Measurements from ENCODE around the gene UPF2. TPM values are rescaled to one million over a fixed set of nuclear protein-coding genes. Genes with fewer than 3 reads are reported as not detected.

The UPF2 gene
- total RNA-seq, 2 donors from 2014 or later = 10.6 to 26.0 TPM

DNA sequence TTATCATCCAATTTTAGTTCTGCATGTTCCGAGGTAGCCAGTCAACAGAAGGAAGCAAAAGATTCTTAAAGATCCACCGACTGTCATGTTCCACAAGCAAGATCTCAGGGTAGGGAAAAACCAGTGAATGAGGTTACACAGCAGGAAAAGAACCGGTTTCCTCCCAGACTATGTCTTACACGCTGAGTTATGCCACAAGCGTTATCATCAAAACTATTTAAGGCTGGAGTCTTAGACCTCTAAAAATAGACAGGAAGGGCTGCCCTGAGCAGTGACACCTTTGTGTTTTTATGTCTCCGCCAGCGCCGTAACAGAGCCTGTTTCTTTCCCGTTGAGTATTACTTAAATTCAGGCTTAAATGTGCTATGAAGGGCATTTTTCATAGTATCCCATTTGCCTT is 171.1 kb downstream of the UPF2 start:
- TF ChIP-seq, protein P1, sequence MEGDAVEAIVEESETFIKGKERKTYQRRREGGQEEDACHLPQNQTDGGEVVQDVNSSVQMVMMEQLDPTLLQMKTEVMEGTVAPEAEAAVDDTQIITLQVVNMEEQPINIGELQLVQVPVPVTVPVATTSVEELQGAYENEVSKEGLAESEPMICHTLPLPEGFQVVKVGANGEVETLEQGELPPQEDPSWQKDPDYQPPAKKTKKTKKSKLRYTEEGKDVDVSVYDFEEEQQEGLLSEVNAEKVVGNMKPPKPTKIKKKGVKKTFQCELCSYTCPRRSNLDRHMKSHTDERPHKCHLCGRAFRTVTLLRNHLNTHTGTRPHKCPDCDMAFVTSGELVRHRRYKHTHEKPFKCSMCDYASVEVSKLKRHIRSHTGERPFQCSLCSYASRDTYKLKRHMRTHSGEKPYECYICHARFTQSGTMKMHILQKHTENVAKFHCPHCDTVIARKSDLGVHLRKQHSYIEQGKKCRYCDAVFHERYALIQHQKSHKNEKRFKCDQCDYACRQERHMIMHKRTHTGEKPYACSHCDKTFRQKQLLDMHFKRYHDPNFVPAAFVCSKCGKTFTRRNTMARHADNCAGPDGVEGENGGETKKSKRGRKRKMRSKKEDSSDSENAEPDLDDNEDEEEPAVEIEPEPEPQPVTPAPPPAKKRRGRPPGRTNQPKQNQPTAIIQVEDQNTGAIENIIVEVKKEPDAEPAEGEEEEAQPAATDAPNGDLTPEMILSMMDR (IDR thresholded peaks at IDR 0.05) = no peak
- no peak for DNase-seq (ENCODE audit: low spot score)
- ATAC-seq (ENCODE audit: insufficient number of reproducible peaks, low FRiP score, low read depth) = no peak
- Histone ChIP-seq H3K4me1 (ENCODE audit: control insufficient read depth in 1 of 2, low read depth in 2 of 2) (peaks cover 0 to 30% of the 10 kb centered on the region in 2 donors), H3K4me3 (no peak overlapping the region), H3K9me3 (no peaks in the 10 kb centered on the region), H3K27me3 (replicated peaks; ENCODE audit: insufficient read depth) (no peaks in the 10 kb centered on the region), H3K36me3 (no peaks in the 10 kb centered on the region), H3K27ac (no peak overlapping the region)

DNA sequence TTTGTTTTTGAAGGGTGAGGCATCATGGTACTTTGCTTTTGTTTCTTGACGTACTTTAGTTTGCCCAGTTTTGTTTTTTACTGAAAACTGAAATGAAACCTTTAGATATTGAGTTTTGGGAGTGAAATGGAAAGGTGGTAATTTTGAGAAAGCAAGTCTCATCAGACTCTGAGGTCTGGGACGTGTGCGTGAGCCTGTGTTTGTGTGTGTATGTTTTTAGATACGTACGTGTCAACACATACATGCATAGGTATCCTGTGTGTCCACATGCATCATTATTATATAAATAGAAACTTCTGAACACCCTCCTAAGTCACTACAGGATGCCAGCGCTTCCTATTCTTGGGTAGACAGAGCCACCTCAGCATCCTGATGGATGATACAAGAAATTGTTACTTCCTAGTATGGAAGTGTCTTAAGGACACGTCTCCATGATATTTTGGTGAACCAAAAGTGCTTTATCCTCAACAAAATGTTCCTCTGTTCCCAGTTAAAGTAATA is 171.7 kb downstream of the UPF2 start:
- Histone ChIP-seq H3K4me3 (no peak overlapping the region), H3K36me3 (no peaks in the 10 kb centered on the region), H3K4me1 (ENCODE audit: control insufficient read depth in 1 of 2, low read depth in 2 of 2) (peaks cover 0 to 30% of the 10 kb centered on the region in 2 donors), H3K9me3 (no peaks in the 10 kb centered on the region), H3K27ac (no peak overlapping the region), H3K27me3 (replicated peaks; ENCODE audit: insufficient read depth) (no peaks in the 10 kb centered on the region)
- TF ChIP-seq, protein P1 (IDR thresholded peaks at IDR 0.05) = no peak
- no peak for ATAC-seq (ENCODE audit: insufficient number of reproducible peaks, low FRiP score, low read depth)
- DNase-seq (ENCODE audit: low spot score) = no peak

DNA sequence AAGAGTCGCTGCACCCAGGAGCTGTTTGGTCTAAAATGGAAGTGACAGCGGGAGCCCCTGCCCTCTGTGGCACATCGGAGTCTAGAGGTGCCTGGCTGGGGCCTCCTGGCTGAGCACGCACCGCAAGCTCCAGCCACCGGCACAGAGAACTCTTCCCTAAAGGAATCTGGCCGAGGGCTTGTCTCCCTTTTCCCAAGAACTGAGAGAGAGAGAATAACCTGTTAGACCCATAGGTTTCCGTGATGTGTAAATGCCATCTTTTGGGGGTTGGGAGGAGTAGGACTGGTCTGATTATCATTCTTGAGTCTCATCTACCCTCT is 172.2 kb downstream of the UPF2 start:
- H3K9me3 ChIP-seq = no peaks in the 10 kb centered on the region
- TF ChIP-seq, protein P1 (IDR thresholded peaks at IDR 0.05) = no peak
- DNase-seq (ENCODE audit: low spot score) = no peak
- H3K27ac ChIP-seq = no peak overlapping the region
- no peaks in the 10 kb centered on the region for H3K27me3 ChIP-seq (replicated peaks; ENCODE audit: insufficient read depth)
- H3K4me3 ChIP-seq = peak overlapping the region; percentile 47
- H3K36me3 ChIP-seq = no peaks in the 10 kb centered on the region
- no peak for ATAC-seq (ENCODE audit: insufficient number of reproducible peaks, low FRiP score, low read depth)
- peaks cover 0 to 27% of the 10 kb centered on the region in 2 donors for H3K4me1 ChIP-seq (ENCODE audit: control insufficient read depth in 1 of 2, low read depth in 2 of 2)

Other genes starting within 250 kb of the UPF2 start
- 1 to 10 TPM; 6.2 to 9.5 TPM for gene PROSER2, start 219.5 kb downstream of the UPF2 start, total RNA-seq
- 10 to 100 TPM; 12.4 to 14.5 TPM for gene DHTKD1, start 26.1 kb upstream of the UPF2 start, total RNA-seq
- gene SEC61A2, start 86.9 kb upstream of the UPF2 start, total RNA-seq = 10 to 100 TPM in 1 of 2 donors, 1 to 10 TPM in 1; 3.5 to 15.4 TPM
- 10 to 100 TPM; 44.7 to 53.9 TPM for gene NUDT5, start 153.1 kb upstream of the UPF2 start, total RNA-seq
- gene CDC123, start 153.4 kb upstream of the UPF2 start, total RNA-seq = 100 to 1,000 TPM in 1 of 2 donors, 10 to 100 TPM in 1; 74.2 to 171 TPM

All from thoracic aorta (tissue), 2 donors.